HG03520 (cell line): ENCODE results near the gene PROK1.

Source experiments
- ATAC-seq: cut with Tn5 transposase; IDR thresholded peaks from one replicate; pipeline ENCODE4 v1.9.1; 2021; ENCODE audit warnings: mild to moderate bottlenecking, moderate library complexity; ENCODE audit not compliant: unreplicated experiment

The PROK1 gene

DNA sequence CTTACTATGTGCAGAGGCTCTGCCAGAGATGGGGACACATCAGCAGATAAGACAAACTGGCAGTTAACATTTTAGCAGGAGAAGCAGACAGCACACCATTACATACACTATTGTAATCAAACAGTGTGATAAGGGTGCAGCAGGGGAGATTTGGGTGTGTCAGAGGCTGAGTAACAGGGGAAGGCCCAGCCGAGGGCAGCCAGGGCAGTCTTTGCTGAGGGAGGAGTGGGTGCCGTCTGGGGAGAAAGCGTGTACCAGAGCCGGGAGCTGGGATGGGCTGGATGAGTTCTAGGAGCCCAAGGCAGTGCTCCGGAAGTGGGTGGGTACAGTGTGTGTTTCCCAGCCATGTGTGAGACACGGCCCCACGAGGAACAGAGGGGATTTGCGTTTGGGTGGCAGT, 36.8 kb downstream of the PROK1 start:
- ATAC-seq: no peak

DNA sequence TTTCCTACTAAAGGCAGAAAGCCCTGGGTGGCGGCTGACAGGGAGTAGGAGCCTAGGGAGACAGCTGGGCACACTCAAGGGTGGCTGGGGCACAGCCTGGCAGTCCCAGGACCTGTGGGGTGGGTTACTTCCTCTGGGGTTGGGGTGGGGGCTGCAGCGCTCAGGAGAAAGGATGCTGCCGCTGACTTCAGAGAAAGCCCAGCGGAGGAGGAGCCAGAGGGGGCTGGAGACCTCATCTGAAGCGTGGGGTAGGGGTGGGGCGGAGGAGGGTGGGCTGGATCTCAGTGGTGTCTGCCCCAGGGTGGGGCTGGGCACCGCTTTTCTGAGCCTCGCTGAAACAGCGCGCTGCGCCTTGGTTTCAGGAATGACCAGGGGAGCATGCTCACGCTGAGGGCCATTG, 37.2 kb downstream of the PROK1 start:
- ATAC-seq: no peak

DNA sequence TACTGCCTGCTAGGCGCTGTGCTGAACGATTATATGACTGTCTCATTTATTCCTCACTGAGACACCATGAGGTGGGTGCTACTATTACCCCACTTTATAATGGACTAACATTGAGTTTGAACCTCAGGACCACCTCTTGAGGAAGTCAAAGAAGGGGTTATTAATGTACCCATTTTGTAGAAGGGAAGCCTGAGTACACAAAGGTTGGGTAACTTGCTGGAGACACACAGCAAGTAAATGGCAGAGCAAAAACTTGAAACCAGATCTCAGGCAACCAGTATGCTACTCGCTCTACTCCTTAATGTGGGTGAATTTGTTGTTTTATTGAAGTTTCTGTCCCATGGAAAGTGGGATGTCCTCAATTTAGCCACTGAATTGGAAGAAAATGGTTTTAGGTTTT, 37.9 kb downstream of the PROK1 start:
- ATAC-seq: no peak

DNA sequence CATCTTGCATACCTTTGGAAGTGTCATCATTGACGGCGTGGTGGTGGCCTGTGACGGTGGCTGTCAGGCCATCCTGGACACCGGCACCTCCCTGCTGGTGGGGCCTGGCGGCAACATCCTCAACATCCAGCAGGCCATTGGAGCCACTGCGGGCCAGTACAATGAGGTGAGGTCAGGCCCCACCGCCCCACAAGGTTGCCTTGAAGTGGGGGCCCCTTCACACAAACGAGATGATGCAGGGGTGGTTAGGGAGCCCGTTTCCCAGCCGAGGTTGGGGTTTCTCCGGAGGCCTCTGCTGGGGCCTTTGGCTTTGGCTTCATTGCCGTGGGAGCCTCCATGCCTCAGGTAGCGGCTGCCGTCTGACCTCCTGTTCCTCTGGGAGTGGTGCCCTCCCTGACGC, 38.5 kb downstream of the PROK1 start:
- ATAC-seq: no peak

DNA sequence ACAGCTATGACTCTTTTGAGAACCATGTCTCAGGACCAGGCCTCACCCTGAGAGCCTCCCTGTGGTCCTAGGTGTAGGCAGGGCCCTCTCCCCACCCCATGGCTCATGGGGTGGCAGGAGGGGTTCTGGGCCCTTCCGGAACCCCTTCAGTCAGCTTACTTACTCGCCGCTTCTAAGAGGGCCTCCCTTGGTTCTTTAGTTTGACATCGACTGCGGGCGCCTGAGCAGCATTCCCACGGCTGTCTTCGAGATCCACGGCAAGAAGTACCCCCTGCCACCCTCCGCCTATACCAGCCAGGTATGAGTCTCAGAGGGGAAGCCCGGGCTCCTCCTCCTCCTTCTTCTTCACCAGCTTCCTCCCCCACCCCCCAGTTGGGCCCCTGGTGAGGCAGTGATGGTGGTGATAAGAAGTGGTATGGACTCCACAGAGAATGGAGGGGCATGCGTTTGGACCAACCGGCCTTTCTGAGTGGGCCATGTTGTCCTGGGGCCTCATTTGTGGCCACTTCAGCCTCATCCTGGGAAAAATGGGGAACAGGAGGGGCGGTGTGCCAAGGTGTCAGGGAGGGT, 39.1 kb downstream of the PROK1 start:
- ATAC-seq: no peak

DNA sequence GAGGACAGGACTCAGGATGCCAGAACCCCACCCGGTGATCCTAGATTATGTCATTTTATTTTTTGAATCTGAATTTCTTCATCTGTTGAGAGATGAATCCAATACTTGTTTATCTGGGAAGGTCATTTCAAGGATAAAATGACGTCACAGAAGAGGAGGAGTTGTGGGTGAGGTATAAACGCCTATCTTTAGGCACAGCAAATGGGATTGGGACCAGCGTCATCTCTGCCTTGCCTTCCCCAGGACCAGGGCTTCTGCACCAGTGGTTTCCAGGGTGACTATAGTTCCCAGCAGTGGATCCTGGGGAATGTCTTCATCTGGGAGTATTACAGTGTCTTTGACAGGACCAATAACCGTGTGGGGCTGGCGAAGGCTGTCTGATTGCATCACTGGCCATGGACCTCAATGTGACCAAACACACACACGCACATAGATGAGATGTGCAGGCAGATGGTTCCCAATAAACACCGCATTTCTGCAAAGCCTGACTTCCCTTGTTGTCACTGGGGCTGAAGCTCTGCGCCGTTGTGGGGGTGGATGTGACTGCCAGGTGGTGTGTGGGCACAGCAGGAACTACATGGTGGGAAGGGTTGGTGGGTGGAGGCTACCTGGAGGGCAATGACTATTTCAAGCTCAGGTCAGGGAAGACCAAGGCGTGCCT, 40.0 kb downstream of the PROK1 start:
- no peak for ATAC-seq

DNA sequence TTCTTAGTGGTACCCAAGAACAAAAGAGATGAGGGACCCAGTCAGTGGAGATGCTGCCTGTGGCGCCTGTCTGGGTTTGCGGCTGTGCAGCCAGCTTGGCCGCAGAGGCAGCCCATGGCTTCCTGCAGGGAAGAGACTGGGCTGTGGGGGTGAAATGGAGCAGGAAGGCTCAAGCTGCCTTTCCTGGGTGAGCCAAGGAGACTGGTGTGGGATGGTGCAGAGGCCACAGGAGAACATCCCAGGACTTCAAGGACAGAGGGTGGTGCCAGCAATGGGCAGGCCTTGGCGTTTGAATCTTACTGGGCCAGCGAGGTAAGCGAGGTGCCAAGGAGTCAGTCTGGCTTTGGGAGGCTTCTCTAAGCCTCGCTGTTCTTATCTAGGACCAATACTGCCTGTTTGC, 41.6 kb downstream of the PROK1 start:
- no peak for ATAC-seq

DNA sequence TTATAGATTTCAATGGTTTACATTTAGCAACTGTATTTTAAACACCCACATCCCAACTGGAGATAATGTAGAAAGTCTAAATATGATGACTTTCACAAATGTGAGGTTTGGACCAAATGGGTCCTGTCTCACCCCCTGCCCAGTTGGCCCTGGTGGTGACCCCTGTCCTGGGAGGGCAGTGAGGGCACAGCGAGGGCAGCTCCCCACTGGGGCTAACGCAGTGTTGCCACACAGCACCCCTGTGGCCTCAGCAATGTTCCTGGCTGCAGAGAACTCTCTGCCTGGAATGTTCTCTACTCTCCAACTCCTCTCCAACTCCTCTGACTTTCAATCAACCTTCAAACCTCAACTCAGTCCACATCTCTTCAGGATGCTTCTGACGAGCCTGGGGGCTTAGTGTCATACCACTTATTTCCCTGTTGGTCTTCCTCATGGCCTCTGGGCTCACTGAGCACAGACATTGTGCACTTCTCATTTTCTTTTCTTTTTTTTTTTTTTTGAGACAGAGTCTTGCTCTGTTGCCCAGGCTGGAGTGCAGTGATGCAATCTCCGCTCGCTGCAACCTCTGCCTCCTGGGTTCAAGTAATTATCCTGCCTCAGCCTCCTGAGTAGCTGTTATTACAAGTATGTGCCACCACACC, 42.2 kb downstream of the PROK1 start:
- ATAC-seq: no peak

DNA sequence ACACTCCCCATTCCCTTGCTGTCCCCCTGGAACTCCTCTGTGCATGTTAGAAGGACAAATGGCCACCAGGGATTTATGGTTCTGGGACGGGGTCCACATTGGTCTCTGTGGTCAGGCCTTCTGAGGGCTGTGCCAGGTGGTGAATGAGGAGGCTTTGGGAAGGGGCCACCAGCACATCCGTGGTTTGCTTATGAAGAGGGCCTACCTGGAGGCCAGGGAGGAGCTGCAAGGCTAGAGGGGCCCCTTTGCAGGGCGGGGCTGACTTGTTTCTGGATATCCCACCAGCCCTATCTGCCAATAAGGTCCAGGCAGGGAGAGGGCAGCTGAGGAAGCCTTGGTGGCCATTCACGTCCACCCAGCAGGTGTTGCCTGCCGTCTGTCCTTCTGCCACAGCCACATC, 43.1 kb downstream of the PROK1 start:
- no peak for ATAC-seq

DNA sequence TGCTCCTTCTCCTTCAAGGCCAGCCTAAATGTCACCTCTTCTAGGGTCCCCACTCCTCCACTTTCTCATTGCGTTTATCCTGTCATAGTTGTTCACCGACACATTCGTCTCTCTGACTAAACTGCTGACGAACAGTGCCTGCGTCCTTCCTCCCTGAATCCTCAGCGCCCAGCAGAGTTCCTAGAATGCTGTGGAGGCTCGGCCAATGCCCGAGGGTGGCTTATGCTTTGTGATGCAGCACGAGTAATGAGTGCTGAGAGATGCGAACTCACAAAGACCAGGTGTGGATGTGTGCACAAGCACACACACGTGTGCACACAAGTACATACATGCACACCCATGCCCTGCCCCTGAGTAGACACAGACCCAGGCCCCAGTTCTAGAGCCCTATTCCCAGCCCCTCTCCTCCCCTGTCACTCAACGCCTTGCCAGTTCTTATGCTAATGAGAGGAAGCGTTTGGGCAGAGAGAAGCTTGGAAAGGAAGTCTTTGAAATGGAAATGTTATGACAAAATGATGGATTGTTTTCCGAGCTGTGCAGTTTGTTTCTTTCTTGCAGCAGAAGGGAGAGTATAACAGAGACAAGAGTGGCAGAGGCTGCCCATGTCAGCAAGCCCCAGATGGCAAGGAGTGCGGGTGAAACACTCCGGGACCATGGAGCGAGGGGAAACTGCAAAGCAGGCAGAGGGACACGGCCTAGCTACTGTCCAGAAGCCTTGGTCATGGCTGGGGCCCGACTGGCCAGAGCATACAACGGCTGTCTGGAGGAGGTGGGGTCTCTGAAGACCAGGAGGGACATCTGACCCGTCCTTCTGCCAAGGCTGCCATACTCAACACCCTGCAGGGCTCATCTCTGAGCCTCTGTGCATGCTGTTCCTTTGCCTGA, 43.8 kb downstream of the PROK1 start:
- ATAC-seq: no peak

DNA sequence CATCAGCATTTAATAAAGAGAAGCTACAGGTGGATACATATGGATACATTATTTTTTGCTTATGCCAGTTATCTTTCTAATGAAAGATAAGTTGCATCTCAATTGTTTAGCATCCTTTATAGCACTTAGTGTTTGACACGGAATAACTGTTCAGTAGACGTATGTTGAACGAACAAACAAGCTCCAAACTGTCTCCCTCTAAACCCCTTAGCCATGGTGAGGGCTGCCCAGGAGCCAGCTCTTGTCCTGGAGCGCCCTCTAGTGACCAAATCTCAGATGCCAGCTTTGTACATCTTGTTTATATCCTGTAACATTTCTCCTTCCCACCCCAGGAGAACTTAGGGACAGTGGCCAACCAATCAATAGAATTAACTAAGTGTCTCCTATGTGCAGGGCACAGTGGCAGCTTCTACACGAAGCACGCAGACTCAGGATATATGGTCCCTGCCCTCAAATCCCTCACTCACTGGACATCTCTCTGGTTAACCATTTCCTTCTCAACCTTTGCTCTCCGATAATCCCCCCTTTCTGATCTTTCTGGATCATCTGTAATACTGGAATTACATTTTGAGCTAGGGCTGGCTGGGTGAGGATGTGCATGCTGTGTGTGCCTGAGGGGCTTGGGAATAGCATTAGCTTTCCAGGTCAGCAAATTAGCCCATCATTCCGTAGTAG, 45.1 kb downstream of the PROK1 start:
- ATAC-seq: no peak

DNA sequence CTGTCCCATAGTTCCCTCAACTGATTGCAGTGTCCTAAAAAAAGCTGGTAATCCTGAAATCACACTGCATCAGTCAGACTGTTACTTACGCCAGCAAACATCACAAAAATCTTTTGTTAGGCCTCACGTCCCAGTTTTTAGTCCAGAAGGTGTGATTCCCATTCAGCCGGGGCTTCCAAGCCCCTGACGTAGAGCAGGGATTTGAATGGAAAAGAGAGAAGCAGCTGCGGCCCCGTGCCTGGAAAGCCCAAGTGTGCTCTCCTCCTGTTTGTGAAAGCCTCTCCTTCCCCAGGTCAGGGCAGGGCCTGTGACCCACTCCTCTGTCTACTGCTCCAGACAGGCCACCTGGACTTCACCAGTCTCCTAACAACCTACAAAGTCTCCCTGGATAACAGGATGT, 47.3 kb downstream of the PROK1 start:
- ATAC-seq: no peak

DNA sequence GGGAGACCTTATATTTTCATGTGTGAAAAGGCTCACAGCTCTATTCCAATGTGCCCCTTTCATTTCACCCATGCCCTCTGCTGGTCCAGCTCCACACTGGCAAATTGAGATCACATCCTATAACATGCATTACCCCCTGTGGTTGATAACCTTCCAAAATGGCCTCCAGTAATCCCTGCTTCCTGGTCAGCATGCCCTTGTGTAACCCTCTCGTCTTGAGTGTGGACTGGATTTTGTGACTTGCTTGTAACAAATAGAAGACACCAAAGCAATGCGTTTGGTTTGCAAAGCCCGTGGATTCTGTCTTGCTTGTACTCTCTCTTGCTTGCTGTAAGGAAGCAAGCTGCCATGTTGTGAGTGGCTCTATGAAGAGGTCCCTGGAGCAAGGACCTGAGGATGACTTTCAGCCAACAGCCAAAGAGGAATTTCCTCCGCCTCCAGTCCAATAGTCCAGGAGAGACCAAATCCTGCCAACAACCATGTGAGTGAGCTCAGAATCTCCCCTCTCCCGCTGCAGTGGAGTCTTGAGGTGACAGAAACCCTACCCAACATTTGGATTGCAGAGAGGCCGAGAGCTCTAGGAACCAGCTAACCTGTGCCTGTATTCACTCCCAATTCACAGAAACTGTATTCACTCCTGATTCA, 50.7 kb downstream of the PROK1 start:
- ATAC-seq: no peak

DNA sequence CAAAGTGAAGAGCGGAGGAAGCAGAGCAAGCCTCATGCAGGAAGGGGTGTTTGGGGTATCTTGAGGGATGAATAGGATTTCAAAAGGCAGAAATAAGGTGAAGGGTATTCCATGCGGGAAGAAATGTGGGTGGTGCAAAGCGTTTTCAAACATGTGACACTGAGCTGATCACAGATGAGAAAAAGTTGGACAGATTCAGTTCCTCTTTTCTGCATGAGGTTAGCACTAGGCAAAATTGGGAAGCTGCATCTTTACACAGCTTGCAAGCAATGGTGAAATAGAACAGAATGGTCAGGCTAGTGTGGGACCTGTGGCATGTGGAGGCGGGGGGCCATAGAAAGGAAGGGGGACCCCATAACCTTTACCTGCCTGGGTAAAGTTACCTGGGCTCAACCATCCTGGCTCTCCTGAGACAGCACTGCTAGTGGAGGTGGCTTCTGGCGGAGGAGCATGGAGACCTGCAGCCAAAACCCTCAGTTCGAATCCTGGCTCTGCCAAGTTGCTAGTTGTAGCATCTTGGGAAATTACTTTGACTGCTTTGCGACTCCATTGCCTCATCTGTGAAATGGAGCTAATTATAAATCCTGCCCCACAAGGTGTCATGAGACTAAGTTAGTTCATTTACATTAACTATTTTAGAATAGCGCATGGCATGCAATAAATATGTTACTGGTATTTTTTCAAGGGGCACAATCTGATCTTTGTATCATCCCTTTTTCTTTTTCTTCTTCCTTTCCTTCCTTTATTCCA, 51.6 kb downstream of the PROK1 start:
- ATAC-seq: no peak

DNA sequence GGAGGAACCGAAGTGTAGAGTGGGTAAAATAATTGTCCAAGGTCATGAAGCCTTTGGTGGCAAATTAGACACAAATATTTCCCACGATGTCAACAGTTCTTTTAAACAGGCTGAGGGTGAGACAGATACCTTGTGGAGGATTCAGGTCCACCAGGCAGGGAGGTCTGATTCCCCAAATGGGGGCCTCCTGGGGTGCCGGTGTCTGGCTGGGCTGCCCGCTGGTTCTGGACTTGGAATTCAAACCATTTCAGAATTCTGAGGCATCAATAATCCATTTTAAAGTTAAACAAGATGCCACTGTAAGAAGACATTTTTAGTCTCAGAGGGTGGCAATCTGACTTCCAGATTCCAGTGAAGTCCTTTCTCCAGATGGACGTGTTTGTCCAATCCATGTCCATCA, 52.5 kb downstream of the PROK1 start:
- no peak for ATAC-seq

DNA sequence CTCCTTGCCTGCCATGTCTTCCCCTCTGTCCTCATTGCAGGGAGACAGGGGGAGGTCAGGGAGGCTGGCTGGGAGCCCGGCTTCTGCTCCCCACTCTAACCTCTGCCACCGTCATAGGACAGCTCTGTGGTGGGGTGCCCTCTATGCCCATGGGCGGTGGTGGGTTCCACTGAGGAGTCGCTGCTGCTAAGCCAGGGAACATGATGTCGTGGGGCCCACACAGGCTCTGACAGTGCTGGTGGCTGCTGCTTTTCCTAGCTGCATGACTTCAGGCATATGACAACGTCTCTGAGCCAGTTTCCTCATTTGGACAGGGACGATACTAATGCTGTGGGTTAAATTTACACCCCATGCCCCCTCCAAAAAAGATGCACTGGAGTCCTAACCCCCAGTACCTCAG, 53.3 kb downstream of the PROK1 start:
- no peak for ATAC-seq

DNA sequence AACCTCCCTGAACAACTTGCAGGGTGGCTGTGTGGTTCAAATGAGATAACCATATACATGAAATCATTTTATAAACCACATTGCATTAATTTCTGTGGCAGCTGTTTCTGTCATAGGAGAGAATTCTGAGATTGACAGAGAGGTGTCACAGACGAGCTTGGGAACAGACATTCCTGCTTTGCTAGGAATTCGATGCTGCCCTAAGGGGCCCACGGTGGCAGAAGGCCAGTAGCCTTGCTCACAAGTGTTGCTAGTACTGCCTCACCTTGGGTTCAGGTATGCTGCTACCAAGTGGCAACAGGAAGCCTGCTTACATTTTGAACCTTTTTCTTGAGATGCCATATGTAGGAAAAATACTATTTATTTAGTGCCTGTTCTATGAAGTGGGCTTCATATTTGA, 54.6 kb downstream of the PROK1 start:
- no peak for ATAC-seq

DNA sequence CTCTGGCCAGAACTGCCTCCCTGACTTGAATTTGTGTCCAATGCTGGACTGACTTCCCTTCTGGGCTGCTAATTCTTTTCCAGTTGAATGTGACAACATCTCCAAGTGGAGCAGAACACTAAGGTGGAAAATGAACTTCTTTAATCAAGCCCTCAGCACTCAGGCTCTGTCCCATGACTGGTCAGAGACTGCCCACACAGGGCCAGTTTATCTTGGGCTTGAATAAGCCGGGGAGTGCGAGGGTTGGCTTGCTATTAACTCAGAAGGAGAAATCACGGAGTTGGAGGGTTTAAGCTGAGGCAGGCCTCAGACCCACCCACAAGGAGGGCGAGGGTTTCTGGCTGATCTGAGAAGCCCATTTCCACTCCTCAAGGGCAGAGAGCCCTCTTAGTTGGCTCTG, 55.6 kb downstream of the PROK1 start:
- ATAC-seq: no peak
